Stomach (tissue), 4 donors: Measurements from ENCODE around the gene PRX.

Source experiments
- POLR2A ChIP-seq, 4 donors: fragments of 450-650 bp; IDR thresholded peaks; one replicate each; pipeline ENCODE4 v1.6.1; 2016; ENCODE audit warnings: antibody characterized with exemption in 4 of 4, control low read depth in 2 of 4, mild to moderate bottlenecking in 1 of 4, moderate library complexity in 1 of 4
- POLR2AphosphoS5 ChIP-seq, 3 donors: sonication (generic); formaldehyde crosslinking; IDR thresholded peaks; one replicate each; pipeline ENCODE4 v1.6.1; 2016; ENCODE audit warnings: antibody characterized with exemption in 3 of 3
- TF ChIP-seq, protein P1 (sequence below), 7 experiments: fragments of 450-650 bp in 4 of 7; fragments of 200-600 bp in 3 of 7; sonication (generic) in 3 of 7; IDR thresholded peaks; one replicate each; pipeline ENCODE4 v1.5.1; 2016 to 2019; ENCODE audit warnings: antibody characterized with exemption in 7 of 7, control low read depth in 2 of 7, mild to moderate bottlenecking in 1 of 7

DNA sequence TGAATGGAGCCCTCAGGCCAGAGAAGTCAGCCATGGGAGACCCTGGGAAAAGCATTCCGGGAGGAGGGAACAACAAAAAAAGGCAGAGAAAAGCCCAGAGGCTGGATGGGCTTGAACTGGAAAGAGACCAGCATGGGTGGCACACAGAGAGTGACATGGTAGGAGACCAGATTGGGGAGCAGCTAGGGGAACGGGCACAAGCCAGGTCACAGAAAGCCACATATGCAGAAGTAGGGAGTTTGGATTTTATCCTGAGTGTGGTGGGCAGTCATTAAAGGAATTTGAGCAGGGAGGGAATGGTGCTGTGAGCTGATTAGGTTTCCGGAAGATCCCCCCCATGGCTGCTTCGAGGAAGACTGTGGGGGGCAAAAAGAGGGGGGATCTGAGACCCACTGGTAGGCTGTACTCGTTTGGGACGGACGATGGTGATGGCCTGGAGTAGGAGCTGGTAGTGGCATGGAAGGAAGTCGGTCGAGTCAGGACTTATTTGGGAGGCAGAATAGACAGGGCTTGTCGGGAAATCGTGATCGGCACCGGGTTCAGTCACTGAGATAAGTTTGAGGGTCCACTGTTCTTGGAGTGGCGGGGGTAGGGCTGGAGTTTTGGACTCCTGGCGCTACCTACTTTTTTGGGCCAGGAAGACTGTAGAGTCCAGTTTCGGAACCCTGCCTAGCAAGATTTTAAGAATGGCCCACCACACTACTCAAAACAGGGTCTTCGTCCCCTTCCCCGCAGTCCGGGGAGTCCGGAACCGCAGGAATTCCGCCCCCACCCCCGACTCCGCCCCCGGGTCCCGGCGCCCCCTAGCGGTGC is 11.7 kb upstream of the PRX start:
- TF ChIP-seq, protein P1, sequence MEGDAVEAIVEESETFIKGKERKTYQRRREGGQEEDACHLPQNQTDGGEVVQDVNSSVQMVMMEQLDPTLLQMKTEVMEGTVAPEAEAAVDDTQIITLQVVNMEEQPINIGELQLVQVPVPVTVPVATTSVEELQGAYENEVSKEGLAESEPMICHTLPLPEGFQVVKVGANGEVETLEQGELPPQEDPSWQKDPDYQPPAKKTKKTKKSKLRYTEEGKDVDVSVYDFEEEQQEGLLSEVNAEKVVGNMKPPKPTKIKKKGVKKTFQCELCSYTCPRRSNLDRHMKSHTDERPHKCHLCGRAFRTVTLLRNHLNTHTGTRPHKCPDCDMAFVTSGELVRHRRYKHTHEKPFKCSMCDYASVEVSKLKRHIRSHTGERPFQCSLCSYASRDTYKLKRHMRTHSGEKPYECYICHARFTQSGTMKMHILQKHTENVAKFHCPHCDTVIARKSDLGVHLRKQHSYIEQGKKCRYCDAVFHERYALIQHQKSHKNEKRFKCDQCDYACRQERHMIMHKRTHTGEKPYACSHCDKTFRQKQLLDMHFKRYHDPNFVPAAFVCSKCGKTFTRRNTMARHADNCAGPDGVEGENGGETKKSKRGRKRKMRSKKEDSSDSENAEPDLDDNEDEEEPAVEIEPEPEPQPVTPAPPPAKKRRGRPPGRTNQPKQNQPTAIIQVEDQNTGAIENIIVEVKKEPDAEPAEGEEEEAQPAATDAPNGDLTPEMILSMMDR (IDR thresholded peaks at IDR 0.05), result no peak
- TF ChIP-seq POLR2A (IDR thresholded peaks at IDR 0.05) (no peak), POLR2AphosphoS5 (IDR thresholded peaks at IDR 0.05) (no peak)
